Nephron (organoid): ENCODE data around the gene ZNF638.
A peak's percentile ranks its signal among the peaks of the same experiment; 100 is the strongest.

Experiments
- H3K27ac Mint-ChIP-seq, 3 experiments: 2 replicates each; pipeline ENCODE4 v1.8.0; 2020; ENCODE audit warnings: mixed read lengths in 3 of 3, mild to moderate bottlenecking in 2 of 3, moderate library complexity in 1 of 3
- H3K27me3 Mint-ChIP-seq: 2 replicates; pipeline ENCODE4 v1.8.0; 2021; ENCODE audit warnings: low read depth, mild to moderate bottlenecking, moderate library complexity, mixed read lengths
- H3K36me3 Mint-ChIP-seq: 2 replicates; pipeline ENCODE4 v1.8.0; 2020; ENCODE audit warnings: low read depth, mixed read lengths
- H3K4me1 Mint-ChIP-seq: 2 replicates; pipeline ENCODE4 v1.8.0; 2020; ENCODE audit warnings: mixed read lengths
- H3K4me3 Mint-ChIP-seq, 3 experiments: 2 replicates each; pipeline ENCODE4 v1.8.0; 2020; ENCODE audit warnings: mild to moderate bottlenecking in 3 of 3, mixed read lengths in 3 of 3, moderate library complexity in 2 of 3
- H3K9me3 Mint-ChIP-seq: 2 replicates; pipeline ENCODE4 v1.8.0; 2020; ENCODE audit warnings: mixed read lengths
- TF ChIP-seq, protein P1 (sequence below), 3 experiments: fragments of 200-600 bp; sonication (generic); IDR thresholded peaks; one replicate each; pipeline ENCODE4 v1.5.0; 2021; ENCODE audit warnings: antibody characterized with exemption in 3 of 3; ENCODE audit not compliant: unreplicated experiment in 3 of 3

Gene ZNF638

DNA sequence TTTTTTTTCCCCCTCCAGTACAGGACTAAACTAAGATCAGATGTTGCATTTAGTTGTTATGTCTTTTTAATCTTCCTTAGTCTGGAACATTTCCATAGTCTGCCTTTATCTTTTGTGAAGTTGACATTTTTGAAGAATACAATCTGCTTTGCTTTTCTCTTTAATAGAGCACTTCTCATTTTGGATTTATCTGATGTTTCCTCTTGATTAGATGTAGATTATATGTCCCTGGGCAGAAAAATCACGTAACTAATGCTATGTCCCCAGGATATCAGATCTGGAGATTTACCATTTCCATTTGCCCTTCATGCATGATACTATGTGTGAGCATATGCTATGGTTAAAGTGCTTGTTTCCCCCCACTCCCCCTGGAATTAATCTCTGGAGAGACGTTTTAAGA lies 6.2 kb downstream of the ZNF638 start:
- Mint-ChIP-seq H3K4me3 (peak overlapping the region in 1 of 3 experiments; percentile 3), H3K27ac (peak overlapping the region in 1 of 3 experiments; percentile 29), H3K4me1 (peaks cover 41% of the 10 kb centered on the region), H3K27me3 (no peaks in the 10 kb centered on the region), H3K9me3 (no peaks in the 10 kb centered on the region), H3K36me3 (peaks cover 39% of the 10 kb centered on the region)
- TF ChIP-seq, protein P1, sequence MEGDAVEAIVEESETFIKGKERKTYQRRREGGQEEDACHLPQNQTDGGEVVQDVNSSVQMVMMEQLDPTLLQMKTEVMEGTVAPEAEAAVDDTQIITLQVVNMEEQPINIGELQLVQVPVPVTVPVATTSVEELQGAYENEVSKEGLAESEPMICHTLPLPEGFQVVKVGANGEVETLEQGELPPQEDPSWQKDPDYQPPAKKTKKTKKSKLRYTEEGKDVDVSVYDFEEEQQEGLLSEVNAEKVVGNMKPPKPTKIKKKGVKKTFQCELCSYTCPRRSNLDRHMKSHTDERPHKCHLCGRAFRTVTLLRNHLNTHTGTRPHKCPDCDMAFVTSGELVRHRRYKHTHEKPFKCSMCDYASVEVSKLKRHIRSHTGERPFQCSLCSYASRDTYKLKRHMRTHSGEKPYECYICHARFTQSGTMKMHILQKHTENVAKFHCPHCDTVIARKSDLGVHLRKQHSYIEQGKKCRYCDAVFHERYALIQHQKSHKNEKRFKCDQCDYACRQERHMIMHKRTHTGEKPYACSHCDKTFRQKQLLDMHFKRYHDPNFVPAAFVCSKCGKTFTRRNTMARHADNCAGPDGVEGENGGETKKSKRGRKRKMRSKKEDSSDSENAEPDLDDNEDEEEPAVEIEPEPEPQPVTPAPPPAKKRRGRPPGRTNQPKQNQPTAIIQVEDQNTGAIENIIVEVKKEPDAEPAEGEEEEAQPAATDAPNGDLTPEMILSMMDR (IDR thresholded peaks at IDR 0.05; ENCODE audit: unreplicated experiment in 3 of 3), result no peak

DNA sequence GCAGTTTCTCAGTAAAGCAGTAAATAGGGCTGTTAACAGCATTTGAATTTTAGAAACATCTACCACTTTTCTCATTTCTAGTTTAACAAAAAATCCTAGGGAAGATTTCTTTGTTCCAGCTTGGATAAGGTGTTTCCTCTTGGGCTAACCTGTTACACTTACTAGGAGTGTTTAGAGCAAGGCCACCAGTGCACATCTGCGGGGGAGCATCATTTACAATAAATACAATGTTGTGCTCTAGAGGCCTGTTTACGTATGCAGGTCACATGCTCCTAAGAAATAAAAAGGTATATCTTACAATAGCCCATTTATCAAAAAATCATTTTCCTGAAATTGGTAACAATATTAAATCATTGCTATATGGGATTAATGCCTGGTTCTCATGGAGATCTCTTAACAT lies 8.1 kb downstream of the ZNF638 start:
- peaks cover 40% of the 10 kb centered on the region for H3K36me3 Mint-ChIP-seq
- H3K27ac Mint-ChIP-seq, result no peak overlapping the region
- TF ChIP-seq, protein P1 (IDR thresholded peaks at IDR 0.05; ENCODE audit: unreplicated experiment in 3 of 3), result no peak
- no peak overlapping the region for H3K4me3 Mint-ChIP-seq
- no peaks in the 10 kb centered on the region for H3K27me3 Mint-ChIP-seq
- no peaks in the 10 kb centered on the region for H3K9me3 Mint-ChIP-seq
- peaks cover 25% of the 10 kb centered on the region for H3K4me1 Mint-ChIP-seq

DNA sequence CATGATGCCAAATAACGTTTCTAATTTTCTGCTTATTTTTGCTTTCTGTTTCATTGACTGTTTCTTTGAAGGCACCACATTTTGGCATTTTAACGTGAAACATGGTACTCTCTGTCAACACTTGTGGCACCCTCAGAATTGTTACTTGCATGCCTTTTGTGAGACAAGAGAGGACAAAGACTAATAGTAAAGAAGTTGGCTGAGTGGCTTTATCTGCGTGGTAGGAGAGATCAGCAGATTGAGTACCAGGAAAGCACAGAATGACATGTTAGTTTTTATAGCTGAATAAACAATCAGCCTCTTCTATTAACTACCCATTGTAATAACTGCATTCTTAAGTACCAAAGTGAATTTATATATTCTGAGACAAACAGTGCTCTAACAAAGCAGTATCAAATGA lies 8.6 kb downstream of the ZNF638 start:
- Mint-ChIP-seq H3K27ac (no peak overlapping the region), H3K4me3 (no peak overlapping the region), H3K9me3 (no peaks in the 10 kb centered on the region), H3K4me1 (peaks cover 25% of the 10 kb centered on the region), H3K27me3 (no peaks in the 10 kb centered on the region), H3K36me3 (peaks cover 37% of the 10 kb centered on the region)
- TF ChIP-seq, protein P1 (IDR thresholded peaks at IDR 0.05; ENCODE audit: unreplicated experiment in 3 of 3), result no peak

DNA sequence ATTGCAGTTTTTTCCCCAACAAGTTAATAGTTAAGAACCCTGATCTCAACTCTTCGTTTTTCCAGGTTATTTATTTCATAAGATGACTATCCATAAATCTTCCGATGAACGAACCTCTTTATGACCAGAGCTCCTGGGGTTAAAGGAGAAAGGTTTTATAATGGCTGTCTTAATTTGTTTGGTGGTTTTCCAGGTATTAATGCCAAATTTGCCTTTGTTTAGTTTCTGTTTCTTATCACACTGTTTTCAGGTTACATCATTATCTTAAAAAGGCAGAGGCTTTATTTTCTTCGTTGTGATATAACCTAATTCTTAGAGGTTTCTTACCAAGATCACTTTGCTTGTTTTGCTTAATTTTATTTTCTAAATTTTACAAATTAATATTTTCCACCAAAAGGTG lies 10.1 kb downstream of the ZNF638 start:
- no peaks in the 10 kb centered on the region for H3K9me3 Mint-ChIP-seq
- no peaks in the 10 kb centered on the region for H3K27me3 Mint-ChIP-seq
- TF ChIP-seq, protein P1 (IDR thresholded peaks at IDR 0.05; ENCODE audit: unreplicated experiment in 3 of 3), result no peak
- H3K4me1 Mint-ChIP-seq, result peaks cover 25% of the 10 kb centered on the region
- peaks cover 42% of the 10 kb centered on the region for H3K36me3 Mint-ChIP-seq
- no peak overlapping the region for H3K4me3 Mint-ChIP-seq
- no peak overlapping the region for H3K27ac Mint-ChIP-seq

DNA sequence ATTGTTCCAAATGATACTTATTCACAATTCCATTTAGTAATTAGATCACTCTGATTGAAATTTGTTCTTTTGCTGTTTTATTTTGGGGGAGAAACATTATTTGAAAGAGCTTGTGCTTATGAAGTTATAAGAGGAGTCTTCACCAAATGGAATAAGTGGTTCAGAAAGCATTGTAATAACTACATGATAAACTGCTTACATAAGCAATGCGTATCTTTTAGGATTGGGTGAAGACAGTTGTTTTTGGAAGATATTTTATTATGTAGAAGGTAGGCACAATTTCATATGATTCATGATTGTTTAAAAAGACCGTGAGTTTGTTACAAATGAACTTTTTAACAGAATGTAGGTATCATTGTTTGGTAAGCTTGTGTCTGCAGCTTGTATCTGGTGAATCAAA lies 14.5 kb downstream of the ZNF638 start:
- Mint-ChIP-seq H3K27ac (no peak overlapping the region), H3K4me3 (no peak overlapping the region), H3K4me1 (no peaks in the 10 kb centered on the region), H3K9me3 (no peaks in the 10 kb centered on the region), H3K36me3 (peaks cover 57% of the 10 kb centered on the region), H3K27me3 (no peaks in the 10 kb centered on the region)
- TF ChIP-seq, protein P1 (IDR thresholded peaks at IDR 0.05; ENCODE audit: unreplicated experiment in 3 of 3), result no peak

DNA sequence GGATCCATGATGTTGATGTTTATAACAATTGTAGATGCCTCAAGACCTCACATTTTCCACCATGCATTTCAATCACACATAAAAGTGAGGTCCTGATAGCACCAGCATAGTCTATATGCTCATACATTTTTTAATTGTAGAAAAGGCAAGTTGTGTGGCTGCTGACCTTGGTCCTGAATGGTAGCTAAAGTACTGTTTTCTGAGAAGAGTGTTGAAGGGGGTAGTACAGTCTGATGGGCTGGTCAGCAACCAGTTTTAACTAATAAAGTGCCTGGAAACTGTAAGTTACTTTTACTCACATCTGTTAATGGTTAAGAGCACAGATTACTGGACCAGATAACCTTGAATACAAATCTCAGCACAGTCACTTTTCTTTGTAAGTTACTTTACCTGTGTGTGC lies 15.9 kb downstream of the ZNF638 start:
- TF ChIP-seq, protein P1 (IDR thresholded peaks at IDR 0.05; ENCODE audit: unreplicated experiment in 3 of 3), result no peak
- H3K4me3 Mint-ChIP-seq, result no peak overlapping the region
- no peaks in the 10 kb centered on the region for H3K27me3 Mint-ChIP-seq
- H3K4me1 Mint-ChIP-seq, result no peaks in the 10 kb centered on the region
- H3K9me3 Mint-ChIP-seq, result no peaks in the 10 kb centered on the region
- no peak overlapping the region for H3K27ac Mint-ChIP-seq
- peaks cover 63% of the 10 kb centered on the region for H3K36me3 Mint-ChIP-seq
